Measurements from ENCODE around the gene ACSL6. TPM values are rescaled to one million over a fixed set of nuclear protein-coding genes. Genes with fewer than 3 reads are reported as not detected.

ACSL6 gene
- total RNA-seq, 1 donor from 2014 or later: under 0.01 TPM

GRCh38 chr5:131984956-131985665, 26.3 kb downstream of the ACSL6 start:
- Histone ChIP-seq H3K36me3 (ENCODE audit: control insufficient read depth, insufficient read depth, low read length) (no peaks in the 10 kb centered on the region), H3K4me3 (ENCODE audit: low read depth, low read length) (no peak overlapping the region), H3K27me3 (ENCODE audit: control insufficient read depth, insufficient read depth, low read length) (no peaks in the 10 kb centered on the region)
- no peak for DNase-seq (ENCODE audit: low read depth)
- TF ChIP-seq CTCF (IDR thresholded peaks at IDR 0.05; ENCODE audit: insufficient read depth, low read length, poor library complexity, severe bottlenecking): no peak

- no peak for DNase-seq (ENCODE audit: low read depth)
- Histone ChIP-seq H3K4me3 (ENCODE audit: low read depth, low read length) (no peak overlapping the region), H3K27me3 (ENCODE audit: control insufficient read depth, insufficient read depth, low read length) (no peaks in the 10 kb centered on the region), H3K36me3 (ENCODE audit: control insufficient read depth, insufficient read depth, low read length) (no peaks in the 10 kb centered on the region)
- no peak for TF ChIP-seq CTCF (IDR thresholded peaks at IDR 0.05; ENCODE audit: insufficient read depth, low read length, poor library complexity, severe bottlenecking)
Observed at GRCh38 chr5:131983244-131983771, 28.1 kb downstream of the ACSL6 start.

GRCh38 chr5:131981516-131981915, 29.9 kb downstream of the ACSL6 start:
- DNase-seq (ENCODE audit: low read depth): no peak
- H3K27me3 ChIP-seq (ENCODE audit: control insufficient read depth, insufficient read depth, low read length): no peaks in the 10 kb centered on the region
- no peak for TF ChIP-seq CTCF (IDR thresholded peaks at IDR 0.05; ENCODE audit: insufficient read depth, low read length, poor library complexity, severe bottlenecking)

GRCh38 chr5:131980696-131981095, 30.8 kb downstream of the ACSL6 start:
- no peak for DNase-seq (ENCODE audit: low read depth)
- Histone ChIP-seq H3K27me3 (ENCODE audit: control insufficient read depth, insufficient read depth, low read length) (no peaks in the 10 kb centered on the region), H3K36me3 (ENCODE audit: control insufficient read depth, insufficient read depth, low read length) (no peaks in the 10 kb centered on the region), H3K4me3 (ENCODE audit: low read depth, low read length) (no peak overlapping the region)
- TF ChIP-seq CTCF (IDR thresholded peaks at IDR 0.05; ENCODE audit: insufficient read depth, low read length, poor library complexity, severe bottlenecking): no peak

More at GRCh38 chr5:131981516-131981915, 29.9 kb downstream of the ACSL6 start:
- Histone ChIP-seq H3K36me3 (ENCODE audit: control insufficient read depth, insufficient read depth, low read length) (no peaks in the 10 kb centered on the region), H3K4me3 (ENCODE audit: low read depth, low read length) (no peak overlapping the region)

GRCh38 chr5:131979816-131980215, 31.6 kb downstream of the ACSL6 start:
- Histone ChIP-seq H3K36me3 (ENCODE audit: control insufficient read depth, insufficient read depth, low read length) (no peaks in the 10 kb centered on the region), H3K27me3 (ENCODE audit: control insufficient read depth, insufficient read depth, low read length) (no peaks in the 10 kb centered on the region), H3K4me3 (ENCODE audit: low read depth, low read length) (no peak overlapping the region)
- TF ChIP-seq CTCF (IDR thresholded peaks at IDR 0.05; ENCODE audit: insufficient read depth, low read length, poor library complexity, severe bottlenecking): no peak
- no peak for DNase-seq (ENCODE audit: low read depth)

GRCh38 chr5:131977212-131977604, 34.2 kb downstream of the ACSL6 start:
- no peak for TF ChIP-seq CTCF (IDR thresholded peaks at IDR 0.05; ENCODE audit: insufficient read depth, low read length, poor library complexity, severe bottlenecking)
- Histone ChIP-seq H3K36me3 (ENCODE audit: control insufficient read depth, insufficient read depth, low read length) (no peaks in the 10 kb centered on the region), H3K4me3 (ENCODE audit: low read depth, low read length) (no peak overlapping the region), H3K27me3 (ENCODE audit: control insufficient read depth, insufficient read depth, low read length) (no peaks in the 10 kb centered on the region)
- no peak for DNase-seq (ENCODE audit: low read depth)
